Posterior cingulate gyrus (tissue), 11 donors: ENCODE results near the gene ACAP3.
A peak's percentile ranks its signal among the peaks of the same experiment; 100 is the strongest.

Source experiments
- DNase-seq, 10 donors: peaks; one replicate each; pipeline versions ENCODE4 v3.0.0 to v3.0.0-alpha.2; 2020 to 2021; ENCODE audit warnings: mixed read lengths in 3 of 10
- intact Hi-C: fragments of 100-400 bp; cut with DNase I; formaldehyde crosslinking; loops from one replicate; pipeline ENCODE4 v1.15.1; 2023

The ACAP3 gene

DNA sequence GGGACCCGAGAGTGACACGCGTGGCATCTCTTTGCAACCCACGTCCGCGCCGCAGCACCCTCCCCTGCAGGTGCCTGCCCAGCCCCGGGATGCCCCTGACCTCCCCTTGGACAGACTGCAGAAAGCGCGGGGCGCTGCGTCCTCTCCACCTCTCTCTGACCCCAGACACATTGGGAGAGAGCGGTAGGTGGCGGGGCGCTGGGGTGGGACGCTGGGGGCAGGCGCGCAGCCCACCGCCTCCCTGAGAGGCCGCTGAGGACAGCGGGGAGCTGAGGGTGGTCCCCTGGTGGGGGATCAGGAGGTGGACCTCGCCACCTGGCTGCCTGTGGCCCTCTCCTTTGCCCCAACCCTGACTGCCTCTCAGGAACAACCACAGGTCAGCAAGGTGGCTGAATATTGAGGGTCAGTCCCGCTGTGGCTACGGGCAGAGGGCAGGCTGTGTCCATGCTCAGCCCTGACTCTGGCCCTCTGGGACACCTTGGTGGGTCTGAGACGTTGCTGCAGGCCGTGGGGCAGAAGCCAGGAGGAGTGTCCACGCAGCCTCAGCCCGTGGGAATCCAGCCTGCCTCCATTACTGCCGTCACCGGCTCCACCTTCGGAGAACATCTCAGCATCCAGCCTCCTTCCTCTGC, 33.3 kb downstream of the ACAP3 start:
- DNase-seq, result no peak
- intact Hi-C loops, result loop anchor here (5.0 kb wide), 1 partner anchor 33 kb away; the partner anchor contains the start of genes ACAP3 and PUSL1

DNA sequence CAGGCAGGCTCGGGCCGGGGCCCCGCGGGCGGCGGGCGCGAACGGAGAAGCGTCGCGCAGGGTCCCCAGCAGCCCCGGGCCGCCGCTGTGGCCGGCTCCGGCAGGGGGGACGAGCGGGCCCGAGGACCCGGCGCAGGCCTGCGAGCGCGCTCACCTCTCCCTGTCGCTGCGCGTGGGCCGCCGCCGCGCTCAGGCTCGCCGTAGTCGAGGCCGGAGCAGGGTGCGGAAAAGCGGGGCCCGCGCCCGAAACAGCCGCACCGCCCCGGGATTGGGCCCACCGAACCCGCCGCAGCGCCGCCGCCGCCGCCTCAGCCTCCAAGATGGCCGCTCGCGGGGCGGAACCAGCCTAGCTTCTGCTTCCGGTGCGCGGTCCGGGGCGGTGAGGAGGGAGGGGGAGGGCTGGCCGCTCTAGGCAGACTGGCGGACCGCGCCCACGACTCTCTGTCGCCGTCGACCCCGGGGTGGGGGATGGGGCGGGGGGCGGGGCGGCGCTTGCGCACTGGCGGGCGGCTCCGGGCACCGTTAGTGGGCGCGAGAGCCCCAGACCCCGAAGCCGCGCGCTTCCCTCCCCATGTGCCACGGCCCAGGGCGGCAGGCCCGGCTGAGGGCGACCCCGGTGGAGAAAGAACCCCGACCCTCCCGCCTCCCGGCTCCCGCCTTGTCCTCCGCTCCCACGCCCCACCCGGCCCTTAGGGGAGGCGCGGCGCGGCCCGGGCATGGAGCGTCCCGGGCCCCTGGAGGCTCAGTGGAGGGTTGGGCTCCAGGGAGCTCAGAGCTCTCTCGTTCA, 34.0 kb downstream of the ACAP3 start, which contains the start of gene UBE2J2:
UBE2J2 (minus strand) TSS at position 343 of the 787 bp plus-strand sequence. CDS start 5,862 bp downstream, outside the sequence.
- intact Hi-C loops, result loop anchor here (1.0 to 5.0 kb wide), 2 partner anchors 34 to 41 kb away; partner anchors contain the start of genes ACAP3, B3GALT6, PUSL1 and SDF4
- DNase-seq, result peak; percentile 88 to 99 (median 94)

DNA sequence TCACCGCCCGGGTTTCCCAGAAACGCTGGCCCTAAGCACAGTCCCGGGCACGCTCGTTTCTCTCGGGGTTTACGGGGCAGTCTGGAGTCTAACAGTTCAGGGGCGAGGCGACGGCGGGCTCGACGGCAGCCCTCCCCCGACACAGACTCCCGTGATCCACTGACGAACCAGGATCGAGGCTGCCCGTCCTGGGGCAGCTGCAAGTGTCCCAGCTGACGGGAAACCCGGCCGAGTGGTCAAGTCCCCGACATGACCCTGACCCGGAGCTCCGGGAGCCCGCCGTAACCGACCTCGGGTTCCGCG, 34.6 kb downstream of the ACAP3 start:
- intact Hi-C loops, result loop anchor here (1.0 to 5.0 kb wide), 2 partner anchors 34 to 41 kb away; partner anchors contain the start of genes ACAP3, B3GALT6, PUSL1 and SDF4
- DNase-seq, result no peak

DNA sequence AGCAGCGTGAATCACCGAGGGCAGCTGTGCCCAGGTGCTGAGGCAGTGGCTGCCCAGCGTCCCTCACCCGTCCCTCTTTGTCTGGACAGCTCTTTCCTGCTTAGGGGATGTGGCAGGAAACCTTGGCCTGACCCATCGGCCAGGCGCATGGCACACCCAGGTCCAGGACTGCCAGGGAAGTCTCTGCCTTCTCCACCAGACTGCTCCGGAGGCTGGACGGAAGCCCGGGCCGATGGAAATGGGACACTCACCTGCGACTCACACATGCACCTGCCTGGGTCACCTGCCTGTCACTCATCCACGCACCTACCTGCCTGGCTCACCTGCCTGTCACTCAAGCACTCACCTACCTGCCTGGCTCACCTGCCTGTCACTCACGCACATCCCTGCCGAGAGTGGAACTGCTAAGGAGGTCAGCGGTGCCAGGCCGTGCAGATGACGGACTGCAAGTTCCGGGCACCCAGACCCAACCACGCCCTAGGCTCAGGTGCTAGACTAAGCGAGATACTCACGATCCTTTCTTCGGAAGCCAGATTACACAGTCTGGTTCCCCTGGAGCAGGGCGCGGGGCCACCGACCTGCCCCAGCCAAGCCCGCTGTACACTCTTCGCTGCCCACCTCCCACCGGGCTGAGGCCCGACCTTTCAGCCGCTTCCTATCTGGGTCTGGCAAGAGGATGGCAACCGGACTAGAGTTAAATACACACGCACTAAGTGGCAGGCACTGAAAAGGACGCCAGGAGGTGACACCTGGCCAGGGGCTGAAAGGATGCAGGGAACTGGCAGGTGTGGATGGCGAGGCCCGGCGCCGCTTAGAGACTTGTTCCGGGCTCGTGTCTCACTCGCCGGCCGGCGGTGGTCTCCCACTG, 35.2 kb downstream of the ACAP3 start:
- peak in 1 of 10 donors; percentile 80 for DNase-seq
- intact Hi-C loops, result loop anchor here (1.0 to 5.0 kb wide), 2 partner anchors 35 to 40 kb away; partner anchors contain the start of genes ACAP3, B3GALT6, PUSL1 and SDF4

DNA sequence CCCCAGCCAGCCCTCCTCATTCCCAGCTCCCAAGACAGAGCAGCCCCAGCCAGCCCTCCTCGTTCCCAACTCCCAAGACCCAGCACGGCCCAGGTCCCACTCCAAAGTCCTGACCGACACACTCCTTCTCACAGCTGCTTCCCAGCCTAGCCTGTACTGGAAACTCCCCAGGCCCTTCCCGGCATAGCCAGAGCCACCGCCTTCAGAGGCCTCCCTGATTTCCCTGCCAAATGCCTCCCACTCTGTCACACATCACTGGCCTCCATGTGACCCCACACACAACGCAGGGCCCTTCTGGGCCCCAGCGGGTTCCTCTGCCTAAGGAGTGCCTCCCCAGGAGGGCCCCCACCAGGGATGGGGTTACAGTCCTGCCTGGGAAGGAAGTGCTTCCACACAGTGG, 36.9 kb downstream of the ACAP3 start:
- peak in 1 of 10 donors; percentile 75 for DNase-seq
- intact Hi-C loops, result loop anchor here (5.0 kb wide), 1 partner anchor 36 kb away; the partner anchor contains the start of genes ACAP3 and PUSL1

DNA sequence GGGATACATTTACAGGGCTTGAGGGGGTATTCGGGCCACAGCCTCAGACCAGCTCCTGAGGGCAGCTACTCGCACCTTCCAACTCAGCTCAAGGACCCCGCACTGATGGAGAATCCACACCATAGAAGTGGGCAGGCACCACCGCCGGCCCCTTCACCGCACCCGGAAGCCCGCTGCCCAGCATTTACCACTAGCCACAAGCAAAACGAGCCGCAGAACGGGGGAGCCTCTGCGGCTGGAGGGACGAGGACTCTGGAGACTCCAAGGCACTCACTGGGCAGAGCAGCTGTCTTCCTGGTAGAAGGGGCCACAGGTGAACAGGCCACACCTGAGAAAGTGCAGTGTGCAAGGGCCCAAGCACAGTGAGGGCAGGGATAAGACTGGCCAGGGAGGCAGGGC, 39.4 kb downstream of the ACAP3 start:
- intact Hi-C loops, result no loop called here
- DNase-seq, result peak in 1 of 10 donors; percentile 73

DNA sequence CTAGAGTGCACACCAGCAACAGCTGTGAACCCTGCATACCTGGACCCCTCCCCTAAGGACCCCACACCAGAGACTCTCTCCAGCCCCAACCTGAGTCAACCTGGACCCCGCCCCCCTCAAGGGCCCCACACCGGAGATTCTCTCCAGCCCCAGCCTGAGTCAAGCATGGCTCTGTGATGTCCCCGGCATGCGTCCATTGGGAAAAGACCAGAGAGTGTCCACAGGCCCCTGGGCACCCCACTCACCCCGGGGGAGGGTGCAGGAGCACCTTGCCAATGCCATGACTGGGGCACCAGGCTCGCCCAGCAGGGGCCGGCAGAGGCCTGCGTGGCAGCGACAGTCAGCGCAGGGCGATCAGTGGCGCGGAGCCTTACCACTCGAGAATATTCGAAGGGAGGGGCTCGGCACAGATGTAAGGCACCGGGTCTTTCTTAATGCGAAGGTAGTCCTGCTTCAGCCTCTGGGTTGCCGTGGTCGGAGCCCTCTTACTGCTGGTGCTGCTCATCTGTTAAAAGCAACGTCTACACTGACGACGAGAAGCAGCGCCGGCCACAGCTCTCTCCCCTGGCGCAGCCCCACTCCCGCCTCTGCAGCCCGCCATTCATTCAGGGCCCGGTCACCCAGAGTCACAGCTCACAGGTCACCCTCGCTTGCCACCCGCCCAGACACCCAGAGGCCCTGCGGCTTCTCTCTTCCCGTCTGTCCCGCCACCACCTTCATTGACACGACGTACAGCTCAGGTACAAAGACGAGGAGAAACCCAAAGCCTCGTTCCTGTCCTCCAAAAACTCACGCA, 40.0 kb downstream of the ACAP3 start:
- peak in 1 of 10 donors; percentile 77 for DNase-seq
- intact Hi-C loops, result no loop called here

DNA sequence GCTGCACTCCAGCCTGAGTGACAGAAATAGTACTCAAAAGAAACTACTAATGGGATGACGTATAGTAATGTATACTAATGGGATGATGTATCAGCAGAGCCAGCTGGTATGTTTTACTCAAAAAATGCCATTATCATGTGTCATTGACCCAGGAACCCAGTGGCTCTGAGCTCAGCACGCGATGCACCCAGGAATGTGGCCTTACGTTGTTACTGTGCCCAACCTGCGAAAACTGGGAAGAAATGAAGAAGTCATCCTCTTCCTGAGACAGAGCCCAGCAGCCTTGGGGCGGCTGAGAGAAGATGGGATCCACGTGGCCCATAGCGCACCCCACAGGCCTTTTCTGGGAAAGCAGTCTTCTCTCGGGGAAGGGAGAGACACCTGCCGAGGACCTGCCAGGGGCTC, 42.9 kb downstream of the ACAP3 start:
- no peak for DNase-seq
- intact Hi-C loops, result no loop called here

DNA sequence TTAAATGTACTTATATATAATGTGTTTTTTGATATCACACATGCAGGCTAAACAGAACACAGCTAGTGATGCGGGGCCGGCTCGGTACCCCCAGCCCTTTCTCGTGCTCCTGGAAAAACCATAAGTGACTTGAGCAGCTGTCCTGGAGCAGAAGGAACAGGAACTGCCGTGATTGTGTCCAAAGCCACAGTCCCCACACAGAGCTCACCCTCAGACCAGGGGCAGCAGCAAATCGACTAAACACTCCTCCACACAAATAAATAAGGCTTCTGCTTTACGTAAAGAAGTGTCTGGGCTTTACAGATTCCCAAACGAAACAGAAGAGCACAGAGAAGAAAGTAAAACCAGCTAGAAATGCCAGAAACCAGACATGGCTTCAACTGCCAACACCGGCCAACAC, 43.7 kb downstream of the ACAP3 start:
- intact Hi-C loops, result no loop called here
- no peak for DNase-seq

DNA sequence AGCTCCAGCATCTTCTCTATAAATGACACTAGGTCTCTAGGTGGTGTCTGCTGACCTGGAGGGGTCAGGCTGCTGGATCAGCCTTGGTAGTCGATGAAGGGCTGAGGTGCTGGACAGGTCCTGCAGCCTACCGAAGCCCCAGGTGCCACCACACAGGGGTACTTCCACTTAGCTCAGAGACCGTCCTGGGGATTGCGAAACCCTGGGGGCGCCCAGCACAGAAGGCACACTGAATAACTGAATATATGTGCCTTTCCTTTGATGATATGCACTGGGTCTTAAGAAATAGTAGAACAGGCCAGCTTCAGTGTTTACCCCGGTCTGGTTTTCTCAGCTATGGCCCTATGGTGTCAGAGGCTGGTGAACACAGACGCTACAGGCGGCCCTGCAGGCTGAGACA, 45.0 kb downstream of the ACAP3 start:
- intact Hi-C loops, result no loop called here
- no peak for DNase-seq

DNA sequence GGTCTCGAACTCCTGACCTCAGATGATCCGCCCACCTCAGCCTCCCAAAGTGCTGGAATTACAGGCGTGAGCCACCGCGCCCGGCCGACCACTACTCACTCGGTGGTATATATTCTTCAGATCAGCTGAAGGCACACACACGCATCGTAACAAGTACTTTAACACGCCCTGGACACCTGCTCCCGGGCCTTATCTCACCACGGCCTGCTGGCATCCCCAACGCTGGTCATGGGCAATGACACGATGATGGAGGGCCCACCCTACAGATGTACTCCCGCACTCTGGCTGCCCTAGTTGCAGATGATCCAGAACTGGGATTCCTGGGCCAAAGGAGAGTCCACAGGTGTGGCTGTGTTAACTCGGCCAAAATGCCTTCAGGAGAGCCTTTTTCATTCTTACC, 45.7 kb downstream of the ACAP3 start:
- no peak for DNase-seq
- intact Hi-C loops, result no loop called here

DNA sequence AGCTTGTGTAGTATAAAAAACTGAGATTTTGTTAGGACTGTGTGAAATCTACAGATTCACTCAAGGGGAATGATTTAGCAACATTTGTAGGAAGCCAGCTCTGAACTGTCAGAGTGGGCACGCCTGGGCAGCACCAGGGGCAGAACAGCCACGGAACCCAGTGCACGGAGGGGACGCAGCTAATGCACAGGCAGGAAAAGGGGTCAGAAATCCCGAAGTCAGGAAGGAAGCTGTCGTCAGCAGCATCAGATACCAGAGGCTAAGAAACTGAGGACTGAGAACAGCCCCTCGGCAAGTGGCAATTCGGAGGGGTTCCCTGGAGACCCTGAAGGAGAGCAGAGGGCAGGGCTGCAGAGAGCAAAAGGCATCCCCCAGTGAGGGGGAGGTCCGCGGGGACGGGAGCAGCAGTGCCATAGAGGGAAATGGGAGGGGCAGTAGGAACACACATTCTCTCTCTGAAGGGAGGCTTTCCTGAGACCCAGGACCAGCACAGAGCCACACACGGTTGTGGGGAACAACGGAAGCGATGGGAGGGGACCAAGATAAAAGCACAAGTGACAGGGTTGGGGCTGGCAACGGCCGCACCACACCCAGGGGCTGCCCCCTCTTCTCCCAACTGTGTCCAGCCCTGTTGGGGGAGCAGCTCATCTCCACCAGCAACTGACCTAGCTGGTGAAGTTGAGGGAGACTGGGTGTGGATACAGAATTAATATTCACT, 46.7 kb downstream of the ACAP3 start:
- DNase-seq, result no peak
- intact Hi-C loops, result no loop called here

DNA sequence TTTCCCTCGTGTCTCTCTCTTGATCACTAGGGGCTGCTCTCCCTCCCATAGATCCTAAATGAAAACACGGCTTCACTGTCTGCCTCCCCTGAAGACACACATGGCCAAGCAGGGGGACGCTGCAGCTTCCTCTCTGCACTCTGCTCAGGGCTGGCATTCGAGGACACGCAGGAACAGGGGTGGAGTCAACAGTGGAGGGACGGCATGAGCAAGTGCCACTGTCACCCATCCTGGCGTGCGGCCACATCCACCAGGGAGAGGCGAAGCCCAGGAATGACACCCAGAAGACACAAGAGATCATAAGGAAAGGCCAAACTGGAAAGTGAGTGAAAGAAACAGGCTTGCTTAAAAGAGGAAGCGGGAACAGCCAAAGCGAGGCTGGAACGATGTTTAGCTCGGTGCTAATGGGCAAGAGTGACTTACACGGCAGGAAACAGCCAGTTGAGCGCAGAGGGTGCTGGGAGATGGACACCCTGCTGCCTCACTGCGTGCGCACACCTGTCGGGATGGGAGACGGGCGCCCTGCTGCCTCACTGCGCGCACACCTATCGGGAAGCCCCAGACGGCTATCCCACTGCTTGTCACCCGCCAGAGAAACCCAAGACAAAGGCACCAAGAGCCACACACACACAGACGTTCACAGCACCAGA, 47.7 kb downstream of the ACAP3 start:
- no peak for DNase-seq
- intact Hi-C loops, result no loop called here

DNA sequence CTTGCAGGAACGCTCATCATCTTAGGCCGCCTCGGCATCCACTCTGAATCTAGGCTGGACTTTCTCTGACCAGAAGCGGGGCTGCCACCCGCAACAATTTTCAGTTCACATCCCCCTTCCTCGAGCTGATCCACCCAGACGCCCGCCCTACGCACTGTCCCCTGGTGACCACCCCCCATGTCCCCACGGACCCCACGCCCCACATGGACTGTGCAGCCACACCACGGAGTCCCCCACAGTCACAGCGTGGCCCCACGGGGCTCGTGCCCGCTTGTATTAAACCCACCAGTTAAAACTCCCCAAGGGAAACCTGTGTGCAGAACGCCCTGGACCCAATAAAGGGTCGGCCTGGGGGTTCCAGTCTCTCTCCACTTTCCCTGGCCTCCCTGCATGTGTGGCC, 48.2 kb downstream of the ACAP3 start:
- no peak for DNase-seq
- intact Hi-C loops, result no loop called here

DNA sequence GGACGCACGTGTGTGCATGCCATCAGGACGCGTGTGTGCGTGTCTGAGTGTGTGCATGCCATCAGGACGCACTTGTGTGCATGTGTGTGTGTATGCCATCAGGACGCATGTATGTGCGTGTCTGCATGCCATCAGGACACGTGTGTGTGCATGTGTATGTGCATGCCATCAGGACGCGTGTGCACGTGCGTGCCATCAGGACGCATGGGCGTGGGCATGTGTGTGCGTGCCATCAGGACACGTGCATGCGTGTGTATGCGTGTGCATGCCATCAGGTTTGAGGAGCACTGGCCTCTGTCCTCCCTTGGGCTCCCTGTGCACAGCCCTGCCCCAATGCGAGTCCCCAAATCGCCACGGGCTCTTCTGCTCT, 48.6 kb downstream of the ACAP3 start:
- DNase-seq, result no peak
- intact Hi-C loops, result no loop called here

DNA sequence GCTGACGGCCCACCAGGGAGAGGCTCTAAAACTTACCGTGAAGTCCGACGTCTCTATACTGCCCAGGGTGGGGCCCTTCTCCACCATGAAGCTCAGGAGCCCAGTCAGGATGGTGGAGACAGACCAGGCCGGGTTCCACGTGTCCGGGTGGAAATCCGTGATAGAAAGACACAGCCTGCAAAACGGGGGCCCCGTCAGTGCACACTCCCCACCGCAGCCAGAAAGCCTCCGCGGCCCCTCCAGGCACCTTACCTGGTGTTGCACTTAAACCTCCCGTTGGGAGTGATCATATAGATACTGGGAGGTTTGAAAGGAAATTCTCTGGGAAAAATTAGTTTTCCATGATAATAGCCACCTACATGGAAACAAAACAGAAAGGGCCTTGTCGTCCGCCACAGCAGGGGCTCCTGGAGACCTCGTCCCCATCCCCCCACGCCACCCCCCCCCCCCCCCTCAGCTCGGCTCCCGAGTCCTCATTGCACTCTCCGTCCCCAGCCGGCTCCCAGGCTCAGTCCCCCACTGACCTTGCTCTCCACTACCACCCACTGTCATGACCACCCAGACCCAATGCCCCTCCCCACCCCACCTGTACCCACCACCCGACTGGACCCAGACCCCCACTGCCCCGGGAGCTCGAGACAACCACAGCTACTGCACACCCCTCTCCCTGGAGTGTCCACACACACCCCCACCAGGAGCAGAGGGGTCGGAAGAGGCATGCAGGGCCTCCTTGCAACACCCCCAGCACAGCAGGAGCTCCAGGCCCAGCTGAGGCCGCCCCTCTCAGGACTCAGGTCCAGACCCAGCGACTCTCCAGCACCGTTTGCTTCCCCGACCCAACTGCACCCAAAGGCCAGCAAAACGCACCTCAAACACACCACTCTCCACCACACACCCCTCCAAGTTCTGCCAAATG, 50.5 kb downstream of the ACAP3 start:
- intact Hi-C loops, result no loop called here
- no peak for DNase-seq

DNA sequence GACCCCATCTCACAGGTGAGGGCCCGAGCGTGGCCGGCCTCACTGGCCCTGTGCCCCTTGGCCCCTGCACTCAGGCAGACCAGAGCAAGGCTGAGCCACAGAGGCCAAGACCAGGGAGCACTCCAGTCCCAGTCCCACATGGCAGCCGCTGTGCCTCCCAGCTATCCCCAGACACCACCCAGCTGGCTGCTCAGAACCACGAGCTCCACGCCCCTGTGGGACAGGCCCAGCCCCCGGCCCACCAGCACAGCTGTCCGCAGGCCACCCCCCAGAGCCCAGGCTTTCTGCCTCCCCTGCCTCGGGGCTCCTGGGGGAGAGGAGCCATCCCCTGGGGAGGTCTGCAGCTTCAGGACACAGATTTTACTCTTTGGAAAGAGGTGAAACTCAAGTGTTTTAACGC, 52.1 kb downstream of the ACAP3 start:
- no peak for DNase-seq
- intact Hi-C loops, result no loop called here

DNA sequence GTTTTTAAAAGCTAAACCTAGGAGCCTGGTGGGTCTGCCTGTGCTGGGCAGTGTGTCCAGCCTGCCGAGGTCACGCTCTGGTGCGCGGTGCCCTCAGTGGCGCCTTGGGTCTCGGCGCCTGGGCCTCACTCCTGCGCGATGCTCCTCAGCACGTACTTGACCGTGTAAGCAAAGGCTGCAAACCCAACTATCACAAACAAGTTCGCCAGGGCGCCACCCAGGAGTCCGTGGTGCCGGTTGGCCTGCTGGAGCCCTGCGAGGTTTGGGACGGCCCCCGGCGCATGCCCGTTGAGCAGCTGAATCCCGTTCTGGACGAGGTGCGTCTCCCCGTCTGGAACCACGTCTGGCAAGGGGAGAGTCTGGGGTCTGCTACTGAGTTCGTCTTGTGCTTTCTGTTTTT, 52.7 kb downstream of the ACAP3 start:
- no peak for DNase-seq
- intact Hi-C loops, result no loop called here
